NCI-H187 (cell line): Measurements from ENCODE around the gene SEC63.
"Not testable (repeated sequence)": the region's sequence is repeated elsewhere in the genome, so short reads cannot be mapped to it uniquely, and the experiment has no call there.

Experiments
- DNase-seq, 2 experiments: peaks; one replicate each; lab custom pipeline; 2025; lab: John Stamatoyannopoulos, UW

SEC63 gene

GRCh38 chr6:107931894-107932293 is 26.1 kb downstream of the SEC63 start:
- peak; percentile 9 to 19 for DNase-seq

- no peak for DNase-seq
Measured at GRCh38 chr6:107928984-107929383, 29.0 kb downstream of the SEC63 start.

GRCh38 chr6:107926697-107927544 is 31.1 kb downstream of the SEC63 start:
- DNase-seq = not testable (repeated sequence)

- no peak for DNase-seq
Measured at GRCh38 chr6:107917451-107918375, 40.3 kb downstream of the SEC63 start.

GRCh38 chr6:107916961-107917360 is 41.0 kb downstream of the SEC63 start:
- DNase-seq = not testable (repeated sequence)

- DNase-seq = no peak
Measured at GRCh38 chr6:107911692-107912091, 46.3 kb downstream of the SEC63 start.

- no peak for DNase-seq
Measured at GRCh38 chr6:107894809-107895396, 63.1 kb downstream of the SEC63 start.

GRCh38 chr6:107890431-107890830 is 67.6 kb downstream of the SEC63 start:
- not testable (repeated sequence) for DNase-seq

- DNase-seq = not testable (repeated sequence)
Measured at GRCh38 chr6:107885950-107886349, 72.1 kb downstream of the SEC63 start.

GRCh38 chr6:107879941-107880340 is 78.1 kb downstream of the SEC63 start:
- no peak for DNase-seq

GRCh38 chr6:107877968-107878367 is 80.0 kb downstream of the SEC63 start:
- DNase-seq = no peak

GRCh38 chr6:107871976-107872375 is 86.0 kb downstream of the SEC63 start:
- DNase-seq = no peak

- DNase-seq = not testable (repeated sequence)
Measured at GRCh38 chr6:107871512-107871911, 86.5 kb downstream of the SEC63 start.

- DNase-seq = no peak
Measured at GRCh38 chr6:107871016-107871415, 87.0 kb downstream of the SEC63 start.

GRCh38 chr6:107870381-107870780 is 87.6 kb downstream of the SEC63 start:
- DNase-seq = no peak

GRCh38 chr6:107869871-107870270 is 88.1 kb downstream of the SEC63 start:
- DNase-seq = no peak

GRCh38 chr6:107868867-107869611 is 89.0 kb downstream of the SEC63 start:
- no peak for DNase-seq

- no peak for DNase-seq
Measured at GRCh38 chr6:107867302-107867615, 90.7 kb downstream of the SEC63 start.

GRCh38 chr6:107866606-107867301 is 91.3 kb downstream of the SEC63 start:
- peak; percentile 6 to 15 for DNase-seq

- no peak for DNase-seq
Measured at GRCh38 chr6:107864226-107865127, 93.5 kb downstream of the SEC63 start.
